BE2C (cell line): ENCODE results near the gene RNGTT.

Experiments
- DNase-seq: peaks from one replicate; pipeline ENCODE4 v3.0.0-alpha.2; 2020
- H3K27me3 ChIP-seq: fragments of 250-450 bp; sonication (Bioruptor Pico); 2 replicates; pipeline ENCODE4 v1.5.1; 2020; ENCODE audit warnings: mild to moderate bottlenecking
- H3K36me3 ChIP-seq: fragments of 250-450 bp; sonication (Bioruptor Pico); 2 replicates; pipeline ENCODE4 v1.5.1; 2020; ENCODE audit warnings: mild to moderate bottlenecking
- H3K4me1 ChIP-seq: fragments of 250-450 bp; sonication (Bioruptor Pico); 2 replicates; pipeline ENCODE4 v1.5.1; 2020
- H3K4me3 ChIP-seq: 2 replicates; pipeline ENCODE4 v1.5.1; 2011; ENCODE audit warnings: low read depth, low read length
- H3K9me3 ChIP-seq: fragments of 250-450 bp; sonication (Bioruptor Pico); 2 replicates; pipeline ENCODE4 v1.5.1; 2020
- CTCF ChIP-seq: IDR thresholded peaks from 2 replicates; pipeline ENCODE4 v1.5.1; 2012; ENCODE audit warnings: mild to moderate bottlenecking, low read depth, low read length

Gene RNGTT

GRCh38 chr6:88596801-88597200 is 366.6 kb downstream of the RNGTT start:
- Histone ChIP-seq H3K4me3 (no peak overlapping the region), H3K9me3 (no peaks in the 10 kb centered on the region), H3K4me1 (no peaks in the 10 kb centered on the region), H3K36me3 (no peaks in the 10 kb centered on the region), H3K27me3 (no peaks in the 10 kb centered on the region)
- TF ChIP-seq CTCF, result no peak
- no peak for DNase-seq

GRCh38 chr6:88588938-88589337 is 374.5 kb downstream of the RNGTT start:
- no peaks in the 10 kb centered on the region for H3K9me3 ChIP-seq
- DNase-seq, result no peak
- no peak for TF ChIP-seq CTCF
- H3K27me3 ChIP-seq, result peaks cover 3% of the 10 kb centered on the region; the same call in 1 of the 2 replicates
- no peak overlapping the region for H3K4me3 ChIP-seq
- H3K4me1 ChIP-seq, result no peaks in the 10 kb centered on the region
- H3K36me3 ChIP-seq, result no peaks in the 10 kb centered on the region

- DNase-seq, result no peak
- no peak for TF ChIP-seq CTCF
Measured at GRCh38 chr6:88587150-88587520, 376.3 kb downstream of the RNGTT start.

GRCh38 chr6:88586371-88587149 is 376.9 kb downstream of the RNGTT start:
- Histone ChIP-seq H3K4me3 (no peak overlapping the region), H3K9me3 (no peaks in the 10 kb centered on the region), H3K36me3 (no peaks in the 10 kb centered on the region), H3K4me1 (no peaks in the 10 kb centered on the region), H3K27me3 (peaks cover 3% of the 10 kb centered on the region; the same call in 1 of the 2 replicates)
- DNase-seq, result no peak
- TF ChIP-seq CTCF, result no peak

More at GRCh38 chr6:88587150-88587520, 376.3 kb downstream of the RNGTT start:
- Histone ChIP-seq H3K36me3 (no peaks in the 10 kb centered on the region), H3K4me3 (no peak overlapping the region), H3K9me3 (no peaks in the 10 kb centered on the region), H3K4me1 (no peaks in the 10 kb centered on the region), H3K27me3 (peaks cover 3% of the 10 kb centered on the region; the same call in 1 of the 2 replicates)

GRCh38 chr6:88585276-88585692 is 378.1 kb downstream of the RNGTT start:
- Histone ChIP-seq H3K4me3 (no peak overlapping the region), H3K9me3 (no peaks in the 10 kb centered on the region), H3K36me3 (no peaks in the 10 kb centered on the region), H3K27me3 (peaks cover 5% of the 10 kb centered on the region; the same call in 1 of the 2 replicates), H3K4me1 (no peaks in the 10 kb centered on the region)
- no peak for TF ChIP-seq CTCF
- DNase-seq, result no peak

GRCh38 chr6:88584581-88585275 is 378.7 kb downstream of the RNGTT start:
- no peaks in the 10 kb centered on the region for H3K36me3 ChIP-seq
- H3K4me3 ChIP-seq, result no peak overlapping the region
- H3K4me1 ChIP-seq, result no peaks in the 10 kb centered on the region
- peaks cover 6% of the 10 kb centered on the region; the same call in 1 of the 2 replicates for H3K27me3 ChIP-seq
- TF ChIP-seq CTCF, result no peak
- no peak for DNase-seq
- H3K9me3 ChIP-seq, result no peaks in the 10 kb centered on the region
